Measurements from ENCODE around the gene NEURL2. TPM values are rescaled to one million over a fixed set of nuclear protein-coding genes. Genes with fewer than 3 reads are reported as not detected.
A peak's percentile ranks its signal among the peaks of the same experiment; 100 is the strongest.

NEURL2 gene
- total RNA-seq, 1 donor from 2014 or later: 4.0 TPM

DNA sequence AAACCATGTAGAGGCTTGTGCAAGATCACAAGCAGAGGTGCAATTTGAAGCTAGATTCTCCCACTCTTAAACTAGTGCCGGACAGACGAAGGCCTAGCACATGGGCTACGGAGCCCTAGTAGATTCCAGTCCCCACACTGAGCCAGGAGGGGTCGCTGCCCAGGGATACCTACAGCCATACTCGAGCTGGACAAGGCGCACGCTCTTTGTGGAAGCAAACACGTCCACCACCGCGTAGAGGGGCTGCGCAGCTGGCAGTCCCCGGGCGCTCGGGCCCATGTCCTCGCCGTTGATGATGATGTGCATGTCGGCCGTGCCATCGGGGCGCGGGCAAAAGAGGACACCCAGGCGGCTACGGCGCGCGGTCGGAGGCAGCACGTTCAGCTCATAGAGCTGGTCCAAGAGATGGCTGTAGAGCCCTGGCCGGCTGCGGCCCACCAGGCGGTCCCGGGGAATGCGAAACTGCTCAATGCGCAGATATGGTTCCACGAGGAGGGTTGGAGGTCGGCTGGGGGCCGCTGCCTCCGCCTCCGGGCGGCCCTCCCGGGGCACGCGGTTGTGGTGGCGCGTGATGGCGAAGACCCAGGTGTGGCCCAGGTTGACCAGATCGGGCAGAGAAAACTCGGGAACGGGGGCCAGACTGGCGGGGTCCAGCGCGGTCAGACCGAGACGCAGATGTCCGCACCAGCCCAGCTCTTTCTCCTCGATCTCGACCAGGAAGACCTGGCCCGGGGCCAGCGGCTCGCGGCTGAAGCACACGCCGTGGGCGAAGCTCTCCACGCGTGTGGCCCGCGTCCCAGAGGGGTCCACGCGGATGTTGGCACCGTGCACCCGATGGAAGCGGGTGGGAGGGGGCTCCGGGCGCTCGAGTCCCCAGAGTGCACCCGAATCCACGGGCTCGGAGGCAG, 677 bp downstream of the NEURL2 start:
- peak in 1 of 2 donors; percentile 89 for DNase-seq (ENCODE audit: low spot score in 2 of 2)
- Histone ChIP-seq H3K36me3 (peaks cover 12 to 38% of the 10 kb centered on the region in 2 donors), H3K4me1 (peaks cover 8 to 12% of the 10 kb centered on the region in 2 donors), H3K27ac (peak overlapping the region; percentile 68 to 71), H3K4me3 (peak overlapping the region; percentile 71 to 87), H3K27me3 (no peaks in the 10 kb centered on the region), H3K9me3 (no peaks in the 10 kb centered on the region)
- TF ChIP-seq, protein P1, sequence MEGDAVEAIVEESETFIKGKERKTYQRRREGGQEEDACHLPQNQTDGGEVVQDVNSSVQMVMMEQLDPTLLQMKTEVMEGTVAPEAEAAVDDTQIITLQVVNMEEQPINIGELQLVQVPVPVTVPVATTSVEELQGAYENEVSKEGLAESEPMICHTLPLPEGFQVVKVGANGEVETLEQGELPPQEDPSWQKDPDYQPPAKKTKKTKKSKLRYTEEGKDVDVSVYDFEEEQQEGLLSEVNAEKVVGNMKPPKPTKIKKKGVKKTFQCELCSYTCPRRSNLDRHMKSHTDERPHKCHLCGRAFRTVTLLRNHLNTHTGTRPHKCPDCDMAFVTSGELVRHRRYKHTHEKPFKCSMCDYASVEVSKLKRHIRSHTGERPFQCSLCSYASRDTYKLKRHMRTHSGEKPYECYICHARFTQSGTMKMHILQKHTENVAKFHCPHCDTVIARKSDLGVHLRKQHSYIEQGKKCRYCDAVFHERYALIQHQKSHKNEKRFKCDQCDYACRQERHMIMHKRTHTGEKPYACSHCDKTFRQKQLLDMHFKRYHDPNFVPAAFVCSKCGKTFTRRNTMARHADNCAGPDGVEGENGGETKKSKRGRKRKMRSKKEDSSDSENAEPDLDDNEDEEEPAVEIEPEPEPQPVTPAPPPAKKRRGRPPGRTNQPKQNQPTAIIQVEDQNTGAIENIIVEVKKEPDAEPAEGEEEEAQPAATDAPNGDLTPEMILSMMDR (IDR thresholded peaks at IDR 0.05): peak; percentile 35 to 76 (median 55)
- intact Hi-C loops (cut with DNase I): loop anchor here (2.0 kb wide), 2 partner anchors 34 to 56 kb away; partner anchors contain the start of genes ACOT8 and ZSWIM3

DNA sequence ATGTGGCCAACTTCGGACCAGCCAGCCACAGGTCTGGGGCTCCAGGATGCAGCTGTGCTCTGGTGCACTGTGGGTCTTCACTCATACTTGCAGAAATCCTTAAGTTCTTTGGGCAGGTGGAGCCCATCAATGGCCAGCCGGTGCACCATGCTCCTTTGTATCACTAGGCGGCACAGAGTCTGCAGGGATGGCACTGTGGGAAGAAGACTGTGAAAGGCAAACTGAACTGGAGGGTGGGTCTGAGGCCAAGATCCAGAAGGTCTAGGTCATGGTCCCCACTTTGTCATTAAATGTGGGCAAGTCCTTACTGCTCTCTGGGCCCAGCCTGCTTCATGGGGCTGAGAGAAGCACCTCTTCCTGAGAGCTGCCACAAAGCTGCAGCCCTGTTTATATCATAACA, 2.3 kb downstream of the NEURL2 start:
- H3K27ac ChIP-seq: no peak overlapping the region
- peaks cover 1 to 38% of the 10 kb centered on the region in 2 donors for H3K36me3 ChIP-seq
- no peaks in the 10 kb centered on the region for H3K9me3 ChIP-seq
- H3K27me3 ChIP-seq: no peaks in the 10 kb centered on the region
- H3K4me1 ChIP-seq: peaks cover 8 to 12% of the 10 kb centered on the region in 2 donors
- no peak overlapping the region for H3K4me3 ChIP-seq
- intact Hi-C loops (cut with DNase I): no loop called here
- TF ChIP-seq, protein P1 (IDR thresholded peaks at IDR 0.05): no peak
- DNase-seq (ENCODE audit: low spot score in 2 of 2): no peak

DNA sequence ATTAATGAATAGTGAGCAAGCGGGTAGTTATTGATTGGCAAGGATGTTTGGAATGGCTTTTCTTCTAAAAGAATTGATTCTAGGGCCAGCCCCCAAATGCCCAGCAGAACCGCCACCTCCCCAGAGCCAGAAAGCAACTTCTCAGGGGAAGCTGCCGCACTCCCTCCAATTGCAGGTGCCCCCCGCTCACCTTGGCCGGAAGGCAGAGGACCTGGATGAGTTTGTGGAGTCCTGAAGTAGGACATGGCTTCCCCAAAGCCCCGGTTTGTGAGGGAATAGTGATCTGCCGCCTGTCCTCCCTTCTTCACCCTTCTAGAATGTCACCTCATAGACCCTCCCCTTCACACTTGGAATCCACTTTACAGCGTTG, 3.7 kb downstream of the NEURL2 start, which contains the start of gene SPATA25:
TSS of gene SPATA25 (minus strand) at position 277 of the 370 bp plus-strand sequence. CDS start at position 245, 32 bp downstream.
- Histone ChIP-seq H3K36me3 (peaks cover 13 to 44% of the 10 kb centered on the region in 2 donors), H3K4me3 (no peak within 1 kb of the TSS), H3K4me1 (peaks cover 8 to 12% of the 10 kb centered on the region in 2 donors), H3K27me3 (no peaks in the 10 kb centered on the region), H3K9me3 (no peaks in the 10 kb centered on the region), H3K27ac (no peak within 1 kb of the TSS)
- intact Hi-C loops (cut with DNase I): no loop called here
- DNase-seq (ENCODE audit: low spot score in 2 of 2): no peak
- TF ChIP-seq, protein P1 (IDR thresholded peaks at IDR 0.05): no peak

DNA sequence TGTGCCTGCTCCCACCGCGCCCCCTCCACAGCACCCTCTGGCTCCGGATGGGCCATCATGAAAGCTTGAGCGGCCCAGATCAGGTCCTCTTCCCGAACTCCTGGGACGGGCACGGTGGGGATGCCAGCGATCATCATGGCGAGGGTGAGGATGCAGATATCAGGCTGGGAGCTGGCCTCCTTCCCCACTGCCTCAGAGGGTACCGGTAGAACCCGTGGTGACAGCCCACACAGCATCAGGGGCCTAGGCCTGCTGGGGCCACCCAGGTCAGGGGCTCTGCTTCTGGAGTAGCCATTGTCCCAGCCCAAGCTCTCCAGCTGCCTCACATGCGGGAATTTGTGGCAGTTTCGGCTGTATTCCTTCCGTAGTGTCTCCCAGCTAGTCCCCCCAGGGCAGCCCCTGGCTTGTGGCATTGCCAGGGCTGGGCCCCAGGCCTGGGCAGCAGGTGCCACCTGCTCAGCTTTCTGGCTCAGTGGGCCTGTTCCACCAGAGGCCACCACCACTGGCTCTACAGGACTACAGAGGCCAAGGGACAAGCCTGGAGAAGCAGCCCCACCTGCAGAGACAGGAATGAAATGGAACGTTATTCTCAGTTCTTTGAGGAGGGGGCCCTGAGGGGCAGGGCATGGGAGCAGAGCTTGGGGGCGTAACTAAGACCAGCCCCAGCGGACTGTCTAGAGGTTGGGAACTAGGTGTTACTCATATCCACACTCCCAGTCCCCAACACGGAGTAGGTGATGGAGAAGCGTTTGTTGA, 4.2 kb downstream of the NEURL2 start:
- Histone ChIP-seq H3K27ac (no peak overlapping the region), H3K27me3 (no peaks in the 10 kb centered on the region), H3K4me3 (no peak overlapping the region), H3K9me3 (no peaks in the 10 kb centered on the region), H3K36me3 (peaks cover 13 to 44% of the 10 kb centered on the region in 2 donors), H3K4me1 (peaks cover 6 to 9% of the 10 kb centered on the region in 2 donors)
- TF ChIP-seq, protein P1 (IDR thresholded peaks at IDR 0.05): no peak
- intact Hi-C loops (cut with DNase I): no loop called here
- DNase-seq (ENCODE audit: low spot score in 2 of 2): no peak

DNA sequence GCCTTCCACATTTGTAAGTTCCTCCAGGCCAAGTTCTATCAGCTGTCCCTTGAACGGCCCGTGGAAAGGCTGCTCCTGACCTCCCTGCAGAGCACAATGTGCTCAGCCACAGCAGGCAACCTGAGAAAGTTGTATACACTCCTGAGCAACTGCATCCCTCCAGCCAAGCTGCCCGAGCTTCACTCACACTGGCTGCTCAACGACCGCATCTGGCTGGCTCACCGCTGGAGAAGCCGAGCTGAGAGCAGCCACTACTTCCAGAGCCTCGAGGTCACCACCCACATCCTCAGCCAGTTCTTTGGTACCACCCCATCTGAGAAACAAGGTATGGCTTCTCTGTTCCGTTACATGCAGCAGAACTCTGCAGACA, 7.9 kb downstream of the NEURL2 start:
- H3K27me3 ChIP-seq: no peaks in the 10 kb centered on the region
- H3K4me1 ChIP-seq: peaks cover 0 to 14% of the 10 kb centered on the region in 2 donors
- H3K4me3 ChIP-seq: no peak overlapping the region
- no peak for DNase-seq (ENCODE audit: low spot score in 2 of 2)
- no peak overlapping the region for H3K27ac ChIP-seq
- H3K36me3 ChIP-seq: peaks cover 14 to 52% of the 10 kb centered on the region in 2 donors
- TF ChIP-seq, protein P1 (IDR thresholded peaks at IDR 0.05): no peak
- intact Hi-C loops (cut with DNase I): loop anchor here (5.0 kb wide), 1 partner anchor 71 kb away; the partner anchor contains the start of gene UBE2C
- H3K9me3 ChIP-seq: no peaks in the 10 kb centered on the region
